CD14-positive monocyte (primary cell): ENCODE measurements around the gene TMEM129. TPM values are rescaled to one million over a fixed set of nuclear protein-coding genes. Genes with fewer than 3 reads are reported as not detected.

Experiments
- DNase-seq, 3 donors: peaks; one replicate each; pipeline ENCODE4 v3.0.0-alpha.2; 2011 to 2022
- H2AFZ ChIP-seq: 2 replicates; pipeline ENCODE4 v1.6.0; 2012; ENCODE audit warnings: mild to moderate bottlenecking, low read depth, low read length, inconsistent platforms; ENCODE audit not compliant: insufficient read depth, poor library complexity, severe bottlenecking
- H3K27ac ChIP-seq, 2 donors: 1 replicate in 1 of 2; 2 replicates in 1 of 2; pipeline ENCODE4 v1.5.1; 2012 to 2013; ENCODE audit warnings: low read length in 2 of 2, control low read depth in 1 of 2, inconsistent platforms in 1 of 2, low read depth in 1 of 2, mild to moderate bottlenecking in 1 of 2
- H3K27me3 ChIP-seq, 2 donors: one replicate each; pipeline versions ENCODE4 v1.6.0 to v1.6.1; 2011 to 2013; ENCODE audit warnings: low read length in 2 of 2; ENCODE audit not compliant: control insufficient read depth in 2 of 2, insufficient read depth in 2 of 2
- H3K36me3 ChIP-seq, 2 donors: replicated peaks in 1 of 2; 1 replicate in 1 of 2; 2 replicates in 1 of 2; pipeline versions ENCODE4 v1.5.1 to v1.6.1; 2012 to 2013; ENCODE audit warnings: low read length in 2 of 2, control low read depth in 1 of 2, inconsistent platforms in 1 of 2, mild to moderate bottlenecking in 1 of 2; ENCODE audit not compliant: insufficient read depth in 2 of 2, control insufficient read depth in 1 of 2
- H3K4me1 ChIP-seq, 2 donors: 1 replicate in 1 of 2; 2 replicates in 1 of 2; pipeline versions ENCODE4 v1.5.1 to v1.6.1; 2012 to 2013; ENCODE audit warnings: low read length in 2 of 2, control low read depth in 1 of 2, inconsistent platforms in 1 of 2, mild to moderate bottlenecking in 1 of 2, moderate library complexity in 1 of 2; ENCODE audit not compliant: insufficient read depth in 2 of 2, control insufficient read depth in 1 of 2
- H3K4me2 ChIP-seq: replicated peaks from 2 replicates; pipeline ENCODE3; 2012; ENCODE audit warnings: low read length, moderate library complexity, mild to moderate bottlenecking; ENCODE audit not compliant: poor library complexity, severe bottlenecking; ENCODE audit errors: extremely low read depth
- H3K4me3 ChIP-seq, 3 experiments: fragments of 200-600 bp in 1 of 3; sonication (generic) in 1 of 3; replicated peaks in 1 of 3; 1 replicate in 2 of 3; 2 replicates in 1 of 3; pipeline ENCODE4 v1.5.1; 2011 to 2013; ENCODE audit warnings: low read length in 3 of 3, mild to moderate bottlenecking in 3 of 3, control low read depth in 2 of 3, low read depth in 2 of 3, inconsistent platforms in 1 of 3, moderate library complexity in 1 of 3
- H3K79me2 ChIP-seq: 2 replicates; pipeline ENCODE4 v1.6.0; 2012; ENCODE audit warnings: mild to moderate bottlenecking, control low read depth, inconsistent platforms, low read length, moderate library complexity; ENCODE audit not compliant: insufficient read depth
- H3K9ac ChIP-seq: 2 replicates; pipeline ENCODE4 v1.6.0; 2017; ENCODE audit warnings: low read length, mild to moderate bottlenecking; ENCODE audit not compliant: insufficient read depth, poor library complexity, severe bottlenecking
- H3K9me3 ChIP-seq, 2 donors: replicated peaks in 1 of 2; 1 replicate in 1 of 2; 2 replicates in 1 of 2; pipeline versions ENCODE4 v1.5.1 to v1.6.1; 2012 to 2013; ENCODE audit warnings: low read length in 2 of 2, control low read depth in 1 of 2; ENCODE audit not compliant: control insufficient read depth in 1 of 2, insufficient read depth in 1 of 2
- H4K20me1 ChIP-seq: 2 replicates; pipeline ENCODE4 v1.6.0; 2012; ENCODE audit warnings: mild to moderate bottlenecking, low read length, control low read depth, moderate library complexity; ENCODE audit not compliant: insufficient read depth
- H3K27ac Mint-ChIP-seq, 7 donors: one replicate each; pipeline ENCODE4 v1.8.0; 2020; ENCODE audit warnings: mild to moderate bottlenecking in 7 of 7, mixed read lengths in 7 of 7, moderate library complexity in 6 of 7, inconsistent platforms in 2 of 7
- H3K27me3 Mint-ChIP-seq, 3 donors: one replicate each; pipeline ENCODE4 v1.8.0; 2021 to 2022; ENCODE audit warnings: low read depth in 3 of 3, mild to moderate bottlenecking in 3 of 3, mixed read lengths in 3 of 3, moderate library complexity in 3 of 3, inconsistent platforms in 1 of 3
- H3K36me3 Mint-ChIP-seq, 2 donors: one replicate each; pipeline ENCODE4 v1.8.0; 2020; ENCODE audit warnings: mixed read lengths in 2 of 2, inconsistent platforms in 1 of 2, mild to moderate bottlenecking in 1 of 2
- H3K4me1 Mint-ChIP-seq: one replicate; pipeline ENCODE4 v1.8.0; 2020; ENCODE audit warnings: mild to moderate bottlenecking, mixed read lengths
- H3K4me3 Mint-ChIP-seq, 2 donors: one replicate each; pipeline ENCODE4 v1.8.0; 2020; ENCODE audit warnings: mild to moderate bottlenecking in 2 of 2, mixed read lengths in 2 of 2, moderate library complexity in 1 of 2
- H3K9me3 Mint-ChIP-seq, 7 donors: one replicate each; pipeline ENCODE4 v1.8.0; 2020 to 2022; ENCODE audit warnings: mixed read lengths in 7 of 7, mild to moderate bottlenecking in 6 of 7, moderate library complexity in 6 of 7, inconsistent platforms in 2 of 7
- CTCF ChIP-seq: fragments of 200-600 bp; IDR thresholded peaks from one replicate; pipeline ENCODE4 v1.8.0; 2022; ENCODE audit warnings: antibody characterized with exemption, mild to moderate bottlenecking
- WGBS: methylation state at CpG from one replicate; pipeline ENCODE4 v1.1.5; 2013; ENCODE audit warnings: missing lambda C conversion rate; ENCODE audit not compliant: insufficient coverage; 5-methylcytosine and 5-hydroxymethylcytosine counted together
- intact Hi-C, 2 donors: fragments of 100-400 bp; cut with micrococcal nuclease; formaldehyde crosslinking; loops; one replicate each; pipeline versions ENCODE4 v1.15.0 to v1.15.1; 2023
- polyA plus RNA-seq, 3 donors: library from polyadenylated mRNA; depleted of rRNA in 1 of 3; unstranded in 2 of 3; stranded (reverse) in 1 of 3; fragments of 300-500 nt in 2 of 3; fragments of >200 nt in 1 of 3; fragmentation: Illumina TruSeq in 2 of 3; gene quantifications; 1 replicate in 2 of 3; 2 replicates in 1 of 3; pipeline ENCODE4 v1.2.3, GENCODE V29; 2012 to 2021

The TMEM129 gene
- polyA plus RNA-seq, 3 donors = 22.4 to 40.2 (median 24.1) TPM

DNA sequence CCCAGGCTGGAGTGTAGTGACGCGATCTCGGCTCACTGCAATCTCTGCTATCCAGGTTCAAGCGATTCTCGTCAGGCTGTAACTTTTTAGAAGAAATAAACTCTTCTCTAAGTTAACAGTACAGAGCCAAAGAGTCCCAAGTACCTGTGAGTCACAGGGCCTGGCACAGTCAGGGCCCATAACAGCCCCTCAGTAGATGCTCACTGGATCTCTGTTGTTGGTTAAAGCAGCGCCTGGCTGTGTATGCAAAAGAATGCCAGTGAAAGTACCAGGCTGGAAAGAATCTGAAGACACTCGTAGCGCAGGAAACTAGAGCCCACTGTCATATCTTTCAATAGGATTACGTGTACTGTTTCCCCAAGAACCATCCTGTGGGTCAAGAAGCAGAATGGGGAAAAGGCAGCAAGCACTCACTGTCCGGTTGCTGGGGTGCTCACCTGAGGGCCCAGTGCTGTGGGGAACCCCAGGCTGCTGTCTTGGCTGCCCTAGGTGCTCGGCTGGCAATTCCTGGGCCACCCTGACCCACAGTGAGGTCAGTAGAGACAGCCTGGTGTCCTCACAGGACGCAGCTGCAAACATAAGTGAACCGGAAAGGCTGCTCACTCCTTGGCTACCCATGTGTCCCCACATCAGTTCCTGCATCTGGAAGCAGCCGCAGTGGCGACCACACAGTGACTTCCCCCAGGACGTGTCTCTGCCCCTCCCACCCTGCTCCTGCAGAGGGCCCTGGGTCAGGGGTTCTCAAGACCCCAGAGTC is 5.9 kb downstream of the TMEM129 start:
- peak; percentile 51 to 61 (median 60) for DNase-seq
- TF ChIP-seq CTCF = no peak
- Histone ChIP-seq H3K9me3 (no peaks in the 10 kb centered on the region), H2AFZ (no peak overlapping the region), H3K79me2 (peaks cover 93% of the 10 kb centered on the region), H3K4me2 (peak overlapping the region; percentile 94), H3K27ac (peak overlapping the region; percentile 67 to 92), H3K27me3 (no peaks in the 10 kb centered on the region), H4K20me1 (peaks cover 73% of the 10 kb centered on the region), H3K9ac (peak overlapping the region; percentile 27), H3K36me3 (peaks cover 24 to 32% of the 10 kb centered on the region in 2 donors), H3K4me1 (peaks cover 55 to 70% of the 10 kb centered on the region in 2 donors), H3K4me3 (peak overlapping the region in 1 of 3 experiments; percentile 55)
- H3K9me3 Mint-ChIP-seq = no peaks in the 10 kb centered on the region
- H3K4me1 Mint-ChIP-seq = peaks cover 62% of the 10 kb centered on the region
- H3K27ac Mint-ChIP-seq = peak overlapping the region; percentile 85 to 99 (median 90)
- intact Hi-C loops = loop anchor here in 1 of 2 donors (10.0 kb wide), 2 partner anchors 130 to 550 kb away; partner anchors contain the start of gene MXD4
- peaks cover 16 to 35% of the 10 kb centered on the region in 2 donors for H3K36me3 Mint-ChIP-seq
- WGBS = 45% methylated on average over 13 of the region's 16 CpGs
- peak overlapping the region; percentile 16 to 55 for H3K4me3 Mint-ChIP-seq
- no peaks in the 10 kb centered on the region for H3K27me3 Mint-ChIP-seq

GRCh38 chr4:1714303-1715001 is 6.7 kb downstream of the TMEM129 start:
- Histone ChIP-seq H3K27me3 (no peaks in the 10 kb centered on the region), H3K4me2 (peak overlapping the region; percentile 94), H2AFZ (no peak overlapping the region), H3K79me2 (peaks cover 93% of the 10 kb centered on the region), H3K4me3 (peak overlapping the region in 1 of 3 experiments; percentile 91), H3K27ac (peak overlapping the region; percentile 67 to 92), H3K9me3 (no peaks in the 10 kb centered on the region), H3K4me1 (peaks cover 50 to 67% of the 10 kb centered on the region in 2 donors), H3K36me3 (peaks cover 27 to 32% of the 10 kb centered on the region in 2 donors), H3K9ac (peak overlapping the region; percentile 27), H4K20me1 (peaks cover 68% of the 10 kb centered on the region)
- Mint-ChIP-seq H3K36me3 (peaks cover 22 to 42% of the 10 kb centered on the region in 2 donors), H3K4me1 (peaks cover 62% of the 10 kb centered on the region), H3K27ac (peak overlapping the region; percentile 85 to 99 (median 95)), H3K4me3 (no peak overlapping the region), H3K9me3 (no peaks in the 10 kb centered on the region), H3K27me3 (no peaks in the 10 kb centered on the region)
- WGBS = 54% methylated on average over 3 of the region's 9 CpGs
- no peak for TF ChIP-seq CTCF
- DNase-seq = peak in 2 of 3 donors; percentile 27 to 40
- intact Hi-C loops = loop anchor here in 1 of 2 donors (5.0 to 10.0 kb wide), 3 partner anchors 130 to 550 kb away; partner anchors contain the start of genes LETM1 and MXD4
